ENCODE measurements around the gene TMEM255B. TPM values are rescaled to one million over a fixed set of nuclear protein-coding genes. Genes with fewer than 3 reads are reported as not detected.

The TMEM255B gene
- total RNA-seq, 1 experiment from 2014 or later = 2.8 TPM

- Histone ChIP-seq H3K79me1 (ENCODE audit: insufficient read depth, low read depth, low read length, poor library complexity, severe bottlenecking) (no peaks in the 10 kb centered on the region), H3K9ac (ENCODE audit: extremely low read depth, insufficient read length, low read length) (no peak overlapping the region), H3K4me1 (ENCODE audit: insufficient read depth, low read length) (peaks cover 14% of the 10 kb centered on the region; the same call in 1 of the 2 replicates), H3K9me3 (ENCODE audit: control insufficient read depth, low read depth, low read length) (no peaks in the 10 kb centered on the region), H3K56ac (ENCODE audit: insufficient read length, low read depth, low read length) (no peak overlapping the region), H4K5ac (ENCODE audit: insufficient read length, low read depth, low read length) (no peak overlapping the region), H3K27me3 (ENCODE audit: insufficient read depth, low read length) (peaks cover 4% of the 10 kb centered on the region; the same call in 1 of the 2 replicates), H3K4me2 (ENCODE audit: insufficient read depth, insufficient read length, low read length) (no peak overlapping the region), H2BK20ac (ENCODE audit: low read depth, low read length, poor library complexity, severe bottlenecking) (no peak overlapping the region), H4K91ac (ENCODE audit: insufficient read length, low read depth, low read length) (no peak overlapping the region), H2BK120ac (ENCODE audit: low read depth, low read length, poor library complexity, severe bottlenecking) (no peak overlapping the region), H2BK5ac (ENCODE audit: insufficient read length, low read length) (no peak overlapping the region), H3K23me2 (ENCODE audit: insufficient read length, low read depth, low read length, poor library complexity, severe bottlenecking) (peaks cover 7% of the 10 kb centered on the region), H3K23ac (ENCODE audit: insufficient read length, low read depth, low read length) (no peak overlapping the region), H3K14ac (ENCODE audit: insufficient read depth, low read length) (no peak overlapping the region), H2AK5ac (ENCODE audit: insufficient read length, low read length) (no peak overlapping the region), H2AFZ (ENCODE audit: low read length) (no peak overlapping the region), H4K8ac (replicated peaks; ENCODE audit: insufficient read length, low read depth, low read length) (no peak overlapping the region), H2BK15ac (ENCODE audit: low read depth, low read length) (no peak overlapping the region), H4K20me1 (ENCODE audit: control insufficient read depth, insufficient read depth, insufficient read length) (peaks cover 2% of the 10 kb centered on the region), H3T11ph (ENCODE audit: low read length) (no peak overlapping the region), H3K79me2 (ENCODE audit: insufficient read depth, low read length) (no peaks in the 10 kb centered on the region; the same call in 1 of the 2 replicates), H3K27ac (ENCODE audit: insufficient read length, low read depth, low read length) (no peak overlapping the region), H2BK12ac (ENCODE audit: insufficient read length, low read depth, low read length) (no peak overlapping the region), H3K18ac (ENCODE audit: insufficient read length, low read depth, low read length) (no peak overlapping the region), H3K4ac (ENCODE audit: low read depth, low read length) (no peak overlapping the region)
- no CpG with 5 or more reads among the region's 12 CpGs for WGBS (ENCODE audit: extremely low coverage, insufficient read length, low lambda C conversion rate)
- H3K27ac Mint-ChIP-seq = peak overlapping the region in 1 of 3 experiments; percentile 99; a peak in 2 of 7 replicates
- H3K4me1 Mint-ChIP-seq = peaks cover 47 to 63% of the 10 kb centered on the region in 2 experiments
- DNase-seq = peak; percentile 32
- H3K27me3 Mint-ChIP-seq (ENCODE audit: low read depth) = peaks cover 39% of the 10 kb centered on the region
- TF ChIP-seq CTCF (conservative IDR thresholded peaks at IDR 0.05) = 0 out of 3 replicates have a peak, but pooled peaks have one; percentile 10
- H3K36me3 Mint-ChIP-seq (ENCODE audit: insufficient read depth in 1 of 3, low read depth in 3 of 3) = peaks cover 0 to 16% (median 10%) of the 10 kb centered on the region in 3 experiments; a peak in 4 of 7 replicates
- H3K4me3 Mint-ChIP-seq = peak overlapping the region; percentile 14 to 65; a peak in 3 of 5 replicates
- peaks cover 0 to 6% of the 10 kb centered on the region in 2 experiments; a peak in 2 of 5 replicates for H3K9me3 Mint-ChIP-seq
These were observed 102.5 kb downstream of the TMEM255B start for GRCh38 chr13:113861433-113862030.

All from H9 (cell line).